ENCODE data around the gene SUSD5. TPM values are rescaled to one million over a fixed set of nuclear protein-coding genes. Genes with fewer than 3 reads are reported as not detected.

Gene SUSD5
- total and polyA plus RNA-seq, 2 of the 13 experiments (the other 11 are each of a cell fraction or from before 2014, with no cell fraction given), result not detected

GRCh38 chr3:33181229-33181628 lies 37.4 kb downstream of the SUSD5 start (continued):
- TF ChIP-seq ZNF800 (CRISPR knock-in tag; IDR thresholded peaks at IDR 0.05) (0 out of 2 replicates have a peak, but pooled peaks have one; percentile 42), NR2F1 (CRISPR knock-in tag; IDR thresholded peaks at IDR 0.05) (peak in 1 of 2 experiments; percentile 39; a peak in 1 of 4 replicates), ARNTL (CRISPR knock-in tag; IDR thresholded peaks at IDR 0.05) (peak; percentile 75), ZNF10 (CRISPR knock-in tag; IDR thresholded peaks at IDR 0.05; ENCODE audit: borderline replicate concordance, low read depth) (no peak), NCOR1 (IDR thresholded peaks at IDR 0.05; ENCODE audit: borderline replicate concordance, low read length) (peak; percentile 60; the same call in 1 of the 2 replicates), FOXP4 (CRISPR knock-in tag; IDR thresholded peaks at IDR 0.05) (peak; percentile 76; the same call in 1 of the 2 replicates), ZBTB14 (CRISPR knock-in tag; IDR thresholded peaks at IDR 0.05) (no peak), ZBED4 (CRISPR knock-in tag; IDR thresholded peaks at IDR 0.05; ENCODE audit: borderline replicate concordance) (0 out of 2 replicates have a peak, but pooled peaks have one; percentile 41), SKI (IDR thresholded peaks at IDR 0.05; ENCODE audit: partially characterized antibody) (peak; percentile 18), RFX1 (IDR thresholded peaks at IDR 0.05) (no peak), FOXA3 (CRISPR knock-in tag; IDR thresholded peaks at IDR 0.05) (peak; percentile 23; the same call in 1 of the 2 replicates), MEIS2 (CRISPR knock-in tag; IDR thresholded peaks at IDR 0.05) (0 out of 2 replicates have a peak, but pooled peaks have one; percentile 26), KDM5A (IDR thresholded peaks at IDR 0.05; ENCODE audit: borderline replicate concordance, low read length) (no peak), ZNF788 (CRISPR knock-in tag; IDR thresholded peaks at IDR 0.05; ENCODE audit: borderline replicate concordance) (peak; percentile 53; the same call in 1 of the 2 replicates), ZMYM2 (CRISPR knock-in tag; IDR thresholded peaks at IDR 0.05) (peak; percentile 45; the same call in 1 of the 2 replicates)
- TF ChIP-seq, protein P1, sequence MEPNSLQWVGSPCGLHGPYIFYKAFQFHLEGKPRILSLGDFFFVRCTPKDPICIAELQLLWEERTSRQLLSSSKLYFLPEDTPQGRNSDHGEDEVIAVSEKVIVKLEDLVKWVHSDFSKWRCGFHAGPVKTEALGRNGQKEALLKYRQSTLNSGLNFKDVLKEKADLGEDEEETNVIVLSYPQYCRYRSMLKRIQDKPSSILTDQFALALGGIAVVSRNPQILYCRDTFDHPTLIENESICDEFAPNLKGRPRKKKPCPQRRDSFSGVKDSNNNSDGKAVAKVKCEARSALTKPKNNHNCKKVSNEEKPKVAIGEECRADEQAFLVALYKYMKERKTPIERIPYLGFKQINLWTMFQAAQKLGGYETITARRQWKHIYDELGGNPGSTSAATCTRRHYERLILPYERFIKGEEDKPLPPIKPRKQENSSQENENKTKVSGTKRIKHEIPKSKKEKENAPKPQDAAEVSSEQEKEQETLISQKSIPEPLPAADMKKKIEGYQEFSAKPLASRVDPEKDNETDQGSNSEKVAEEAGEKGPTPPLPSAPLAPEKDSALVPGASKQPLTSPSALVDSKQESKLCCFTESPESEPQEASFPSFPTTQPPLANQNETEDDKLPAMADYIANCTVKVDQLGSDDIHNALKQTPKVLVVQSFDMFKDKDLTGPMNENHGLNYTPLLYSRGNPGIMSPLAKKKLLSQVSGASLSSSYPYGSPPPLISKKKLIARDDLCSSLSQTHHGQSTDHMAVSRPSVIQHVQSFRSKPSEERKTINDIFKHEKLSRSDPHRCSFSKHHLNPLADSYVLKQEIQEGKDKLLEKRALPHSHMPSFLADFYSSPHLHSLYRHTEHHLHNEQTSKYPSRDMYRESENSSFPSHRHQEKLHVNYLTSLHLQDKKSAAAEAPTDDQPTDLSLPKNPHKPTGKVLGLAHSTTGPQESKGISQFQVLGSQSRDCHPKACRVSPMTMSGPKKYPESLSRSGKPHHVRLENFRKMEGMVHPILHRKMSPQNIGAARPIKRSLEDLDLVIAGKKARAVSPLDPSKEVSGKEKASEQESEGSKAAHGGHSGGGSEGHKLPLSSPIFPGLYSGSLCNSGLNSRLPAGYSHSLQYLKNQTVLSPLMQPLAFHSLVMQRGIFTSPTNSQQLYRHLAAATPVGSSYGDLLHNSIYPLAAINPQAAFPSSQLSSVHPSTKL (CRISPR knock-in tag; IDR thresholded peaks at IDR 0.05), result peak; percentile 85
